GM19193 (cell line): ENCODE measurements around the gene IVD.
A peak's percentile ranks its signal among the peaks of the same experiment; 100 is the strongest.

Experiments
- POLR2A ChIP-seq: IDR thresholded peaks from 4 replicates; pipeline ENCODE4 v1.6.1; 2011; ENCODE audit not compliant: insufficient read depth, insufficient read length; ENCODE audit errors: extremely low read depth

Gene IVD

GRCh38 chr15:40438712-40439111, 33.1 kb downstream of the IVD start:
- TF ChIP-seq POLR2A = no peak

- TF ChIP-seq POLR2A = no peak
These were observed 33.9 kb downstream of the IVD start for GRCh38 chr15:40439461-40439959.

GRCh38 chr15:40439960-40440742, 34.6 kb downstream of the IVD start:
- TF ChIP-seq POLR2A = no peak

- peak; percentile 40 for TF ChIP-seq POLR2A
These were observed 35.4 kb downstream of the IVD start, which contains the start of gene BAHD1 for GRCh38 chr15:40440743-40441564. Gene BAHD1, plus strand, starts transcription at chr15:40440953. Its CDS starts 17,512 bp downstream, at chr15:40458465.

- TF ChIP-seq POLR2A = no peak
These were observed 36.3 kb downstream of the IVD start for GRCh38 chr15:40441565-40442531.

- no peak for TF ChIP-seq POLR2A
These were observed 37.7 kb downstream of the IVD start for GRCh38 chr15:40443255-40443654.

- no peak for TF ChIP-seq POLR2A
These were observed 38.3 kb downstream of the IVD start for GRCh38 chr15:40443846-40444245.

GRCh38 chr15:40444736-40445135, 39.1 kb downstream of the IVD start:
- TF ChIP-seq POLR2A = no peak

GRCh38 chr15:40445421-40445922, 39.9 kb downstream of the IVD start:
- TF ChIP-seq POLR2A = no peak

GRCh38 chr15:40446144-40446543, 40.5 kb downstream of the IVD start:
- no peak for TF ChIP-seq POLR2A

GRCh38 chr15:40448354-40448753, 42.8 kb downstream of the IVD start:
- no peak for TF ChIP-seq POLR2A

- TF ChIP-seq POLR2A = no peak
These were observed 43.7 kb downstream of the IVD start for GRCh38 chr15:40449275-40449674.

GRCh38 chr15:40450047-40450446, 44.5 kb downstream of the IVD start:
- TF ChIP-seq POLR2A = no peak

GRCh38 chr15:40451527-40452158, 46.0 kb downstream of the IVD start:
- TF ChIP-seq POLR2A = no peak
